Activated naive CD8-positive, alpha-beta T cell treated with anti-CD3 and anti-CD28 coated beads, Interleukin-2, amount 50 U/mL, for 24 hours (primary cell): Measurements from ENCODE around the gene DUSP15.
A peak's percentile ranks its signal among the peaks of the same experiment; 100 is the strongest.

ENCODE experiments used
- ATAC-seq: fragments of 150-1000 bp; cut with Tn5 transposase; one replicate; pipeline ENCODE4 v1.10.0; 2021
- DNase-seq: peaks from one replicate; pipeline ENCODE4 v3.0.0; 2021
- H3K27ac Mint-ChIP-seq: one replicate; pipeline ENCODE4 v1.8.0; 2021; ENCODE audit warnings: mild to moderate bottlenecking, mixed read lengths
- H3K27me3 Mint-ChIP-seq: one replicate; pipeline ENCODE4 v1.8.0; 2021; ENCODE audit warnings: mixed read lengths
- H3K36me3 Mint-ChIP-seq: one replicate; pipeline ENCODE4 v1.8.0; 2021; ENCODE audit warnings: low read depth, mixed read lengths
- H3K4me1 Mint-ChIP-seq: one replicate; pipeline ENCODE4 v1.8.0; 2021; ENCODE audit warnings: mixed read lengths
- H3K4me3 Mint-ChIP-seq: one replicate; pipeline ENCODE4 v1.8.0; 2021; ENCODE audit warnings: mild to moderate bottlenecking, moderate library complexity, mixed read lengths
- H3K9me3 Mint-ChIP-seq: one replicate; pipeline ENCODE4 v1.8.0; 2021; ENCODE audit warnings: mixed read lengths

Gene DUSP15

GRCh38 chr20:31907046-31907445, 36.7 kb upstream of the DUSP15 start:
- Mint-ChIP-seq H3K27ac (no peak overlapping the region), H3K9me3 (no peaks in the 10 kb centered on the region), H3K4me3 (no peak overlapping the region), H3K36me3 (no peaks in the 10 kb centered on the region), H3K27me3 (peaks cover 3% of the 10 kb centered on the region), H3K4me1 (no peaks in the 10 kb centered on the region)
- DNase-seq (no peak), ATAC-seq (no peak)

GRCh38 chr20:31906001-31906400, 35.7 kb upstream of the DUSP15 start:
- no peaks in the 10 kb centered on the region for H3K9me3 Mint-ChIP-seq
- DNase-seq = no peak

GRCh38 chr20:31903627-31904386, 33.5 kb upstream of the DUSP15 start:
- DNase-seq (no peak), ATAC-seq (no peak)
- H3K9me3 Mint-ChIP-seq = no peaks in the 10 kb centered on the region
- no peak overlapping the region for H3K4me3 Mint-ChIP-seq
- H3K36me3 Mint-ChIP-seq = no peaks in the 10 kb centered on the region
- peaks cover 3% of the 10 kb centered on the region for H3K27me3 Mint-ChIP-seq
- H3K4me1 Mint-ChIP-seq = no peaks in the 10 kb centered on the region
- no peak overlapping the region for H3K27ac Mint-ChIP-seq

More at GRCh38 chr20:31906001-31906400, 35.7 kb upstream of the DUSP15 start:
- peaks cover 3% of the 10 kb centered on the region for H3K27me3 Mint-ChIP-seq
- H3K36me3 Mint-ChIP-seq = no peaks in the 10 kb centered on the region
- no peak overlapping the region for H3K27ac Mint-ChIP-seq
- ATAC-seq = no peak
- H3K4me1 Mint-ChIP-seq = no peaks in the 10 kb centered on the region
- H3K4me3 Mint-ChIP-seq = no peak overlapping the region

GRCh38 chr20:31901615-31902014, 31.3 kb upstream of the DUSP15 start:
- Mint-ChIP-seq H3K27me3 (peaks cover 3% of the 10 kb centered on the region), H3K36me3 (no peaks in the 10 kb centered on the region), H3K9me3 (no peaks in the 10 kb centered on the region), H3K4me3 (no peak overlapping the region), H3K4me1 (no peaks in the 10 kb centered on the region), H3K27ac (no peak overlapping the region)
- DNase-seq (no peak), ATAC-seq (no peak)

GRCh38 chr20:31897541-31897940, 27.2 kb upstream of the DUSP15 start:
- no peak overlapping the region for H3K4me3 Mint-ChIP-seq
- peaks cover 3% of the 10 kb centered on the region for H3K4me1 Mint-ChIP-seq
- peaks cover 3% of the 10 kb centered on the region for H3K27me3 Mint-ChIP-seq
- no peak for DNase-seq
- ATAC-seq = no peak
- no peaks in the 10 kb centered on the region for H3K9me3 Mint-ChIP-seq
- H3K27ac Mint-ChIP-seq = no peak overlapping the region
- no peaks in the 10 kb centered on the region for H3K36me3 Mint-ChIP-seq

GRCh38 chr20:31896049-31896448, 25.7 kb upstream of the DUSP15 start:
- peaks cover 3% of the 10 kb centered on the region for H3K27me3 Mint-ChIP-seq
- H3K27ac Mint-ChIP-seq = no peak overlapping the region
- no peak for DNase-seq
- no peak for ATAC-seq
- H3K4me3 Mint-ChIP-seq = no peak overlapping the region
- no peaks in the 10 kb centered on the region for H3K36me3 Mint-ChIP-seq
- H3K4me1 Mint-ChIP-seq = peaks cover 3% of the 10 kb centered on the region
- no peaks in the 10 kb centered on the region for H3K9me3 Mint-ChIP-seq

- ATAC-seq = peak; percentile 71
- no peak for DNase-seq
- Mint-ChIP-seq H3K36me3 (no peaks in the 10 kb centered on the region), H3K9me3 (no peaks in the 10 kb centered on the region), H3K27me3 (peaks cover 3% of the 10 kb centered on the region), H3K4me3 (no peak overlapping the region), H3K4me1 (peaks cover 3% of the 10 kb centered on the region), H3K27ac (no peak overlapping the region)
These were observed 24.8 kb upstream of the DUSP15 start for GRCh38 chr20:31894980-31895675.

GRCh38 chr20:31890646-31891045, 20.3 kb upstream of the DUSP15 start:
- H3K36me3 Mint-ChIP-seq = no peaks in the 10 kb centered on the region
- H3K4me1 Mint-ChIP-seq = peaks cover 3% of the 10 kb centered on the region
- DNase-seq = no peak
- H3K4me3 Mint-ChIP-seq = no peak overlapping the region
- ATAC-seq = no peak
- no peaks in the 10 kb centered on the region for H3K27me3 Mint-ChIP-seq
- H3K27ac Mint-ChIP-seq = no peak overlapping the region
- no peaks in the 10 kb centered on the region for H3K9me3 Mint-ChIP-seq

GRCh38 chr20:31883829-31884228, 13.5 kb upstream of the DUSP15 start:
- no peaks in the 10 kb centered on the region for H3K36me3 Mint-ChIP-seq
- no peak for ATAC-seq
- H3K27ac Mint-ChIP-seq = no peak overlapping the region
- H3K27me3 Mint-ChIP-seq = no peaks in the 10 kb centered on the region
- H3K4me1 Mint-ChIP-seq = peaks cover 11% of the 10 kb centered on the region
- DNase-seq = no peak
- no peak overlapping the region for H3K4me3 Mint-ChIP-seq
- H3K9me3 Mint-ChIP-seq = no peaks in the 10 kb centered on the region

GRCh38 chr20:31881945-31882344, 11.6 kb upstream of the DUSP15 start:
- Mint-ChIP-seq H3K9me3 (no peaks in the 10 kb centered on the region), H3K27me3 (no peaks in the 10 kb centered on the region), H3K4me1 (peaks cover 11% of the 10 kb centered on the region), H3K36me3 (no peaks in the 10 kb centered on the region), H3K27ac (no peak overlapping the region), H3K4me3 (no peak overlapping the region)
- ATAC-seq (no peak), DNase-seq (no peak)

GRCh38 chr20:31879143-31879987, 9.0 kb upstream of the DUSP15 start:
- ATAC-seq = peak; percentile 99
- H3K9me3 Mint-ChIP-seq = no peaks in the 10 kb centered on the region
- H3K27ac Mint-ChIP-seq = peak overlapping the region; percentile 77
- peak; percentile 85 for DNase-seq
- H3K4me1 Mint-ChIP-seq = peaks cover 11% of the 10 kb centered on the region
- H3K36me3 Mint-ChIP-seq = no peaks in the 10 kb centered on the region
- peak overlapping the region; percentile 88 for H3K4me3 Mint-ChIP-seq
- no peaks in the 10 kb centered on the region for H3K27me3 Mint-ChIP-seq

GRCh38 chr20:31877684-31878083, 7.4 kb upstream of the DUSP15 start:
- DNase-seq (no peak), ATAC-seq (no peak)
- H3K9me3 Mint-ChIP-seq = no peaks in the 10 kb centered on the region
- H3K27ac Mint-ChIP-seq = no peak overlapping the region
- H3K36me3 Mint-ChIP-seq = no peaks in the 10 kb centered on the region
- H3K27me3 Mint-ChIP-seq = no peaks in the 10 kb centered on the region
- peaks cover 11% of the 10 kb centered on the region for H3K4me1 Mint-ChIP-seq
- H3K4me3 Mint-ChIP-seq = no peak overlapping the region

GRCh38 chr20:31875671-31876070, 5.3 kb upstream of the DUSP15 start:
- ATAC-seq (no peak), DNase-seq (no peak)
- H3K4me3 Mint-ChIP-seq = no peak overlapping the region
- H3K36me3 Mint-ChIP-seq = no peaks in the 10 kb centered on the region
- H3K27me3 Mint-ChIP-seq = peaks cover 17% of the 10 kb centered on the region
- H3K9me3 Mint-ChIP-seq = no peaks in the 10 kb centered on the region
- H3K27ac Mint-ChIP-seq = no peak overlapping the region
- peaks cover 10% of the 10 kb centered on the region for H3K4me1 Mint-ChIP-seq

GRCh38 chr20:31872406-31872805, 2.1 kb upstream of the DUSP15 start:
- Mint-ChIP-seq H3K36me3 (no peaks in the 10 kb centered on the region), H3K4me3 (no peak overlapping the region), H3K4me1 (peaks cover 12% of the 10 kb centered on the region), H3K27me3 (peaks cover 33% of the 10 kb centered on the region), H3K9me3 (no peaks in the 10 kb centered on the region), H3K27ac (no peak overlapping the region)
- DNase-seq (no peak), ATAC-seq (no peak)

GRCh38 chr20:31871618-31871954, 1.3 kb upstream of the DUSP15 start:
- Mint-ChIP-seq H3K9me3 (no peaks in the 10 kb centered on the region), H3K4me3 (no peak overlapping the region), H3K27ac (no peak overlapping the region), H3K36me3 (no peaks in the 10 kb centered on the region), H3K27me3 (peaks cover 33% of the 10 kb centered on the region), H3K4me1 (peaks cover 12% of the 10 kb centered on the region)
- ATAC-seq (no peak), DNase-seq (no peak)
